Activated CD4-positive, alpha-beta T cell treated with anti-CD3 and anti-CD28 coated beads, Interleukin-2, amount 50 U/mL, for 48 hours (primary cell): ENCODE data around the gene RNPS1.

ENCODE experiments used
- DNase-seq, 2 experiments: peaks; one replicate each; pipeline ENCODE4 v3.0.0-alpha.2; 2020

The RNPS1 gene

DNA sequence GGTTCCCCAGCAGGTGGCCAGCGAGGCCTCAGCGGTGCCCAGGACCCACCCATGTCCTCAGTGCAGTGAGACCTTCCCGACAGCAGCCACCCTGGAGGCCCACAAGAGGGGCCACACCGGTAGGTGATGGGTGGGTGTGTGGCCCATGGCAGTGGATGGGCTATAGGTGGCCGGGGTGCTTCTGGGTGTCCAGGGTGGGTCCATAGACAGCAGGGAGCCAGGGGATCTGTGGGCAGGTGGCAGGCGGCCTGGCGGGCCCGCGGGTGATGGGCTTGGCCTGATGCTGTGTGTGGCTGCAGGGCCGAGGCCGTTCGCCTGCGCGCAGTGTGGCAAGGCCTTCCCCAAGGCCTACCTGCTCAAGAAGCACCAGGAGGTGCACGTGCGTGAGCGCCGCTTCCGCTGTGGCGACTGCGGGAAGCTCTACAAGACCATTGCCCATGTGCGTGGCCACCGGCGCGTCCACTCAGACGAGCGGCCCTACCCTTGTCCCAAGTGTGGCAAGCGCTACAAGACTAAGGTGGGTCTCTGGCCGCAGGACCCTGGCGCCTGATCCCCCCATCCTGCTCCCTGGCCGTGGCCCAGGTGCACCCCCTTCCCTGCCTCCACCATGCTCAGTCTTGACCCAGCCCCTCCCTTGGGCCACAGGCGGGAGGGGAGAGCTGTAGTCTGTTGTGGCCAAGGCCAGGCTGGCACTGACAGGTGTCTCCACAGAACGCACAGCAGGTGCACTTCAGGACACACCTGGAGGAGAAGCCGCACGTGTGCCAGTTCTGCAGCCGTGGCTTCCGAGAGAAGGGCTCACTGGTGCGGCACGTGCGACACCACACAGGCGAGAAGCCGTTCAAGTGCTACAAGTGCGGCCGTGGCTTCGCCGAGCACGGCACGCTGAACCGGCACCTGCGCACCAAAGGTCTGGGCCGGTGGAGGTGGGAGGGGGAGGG is 33.8 kb downstream of the RNPS1 start:
- no peak for DNase-seq

- DNase-seq = no peak
These were observed 34.7 kb downstream of the RNPS1 start for GRCh38 chr16:2233046-2233775.

GRCh38 chr16:2232094-2232990 is 35.6 kb downstream of the RNPS1 start:
- no peak for DNase-seq

DNA sequence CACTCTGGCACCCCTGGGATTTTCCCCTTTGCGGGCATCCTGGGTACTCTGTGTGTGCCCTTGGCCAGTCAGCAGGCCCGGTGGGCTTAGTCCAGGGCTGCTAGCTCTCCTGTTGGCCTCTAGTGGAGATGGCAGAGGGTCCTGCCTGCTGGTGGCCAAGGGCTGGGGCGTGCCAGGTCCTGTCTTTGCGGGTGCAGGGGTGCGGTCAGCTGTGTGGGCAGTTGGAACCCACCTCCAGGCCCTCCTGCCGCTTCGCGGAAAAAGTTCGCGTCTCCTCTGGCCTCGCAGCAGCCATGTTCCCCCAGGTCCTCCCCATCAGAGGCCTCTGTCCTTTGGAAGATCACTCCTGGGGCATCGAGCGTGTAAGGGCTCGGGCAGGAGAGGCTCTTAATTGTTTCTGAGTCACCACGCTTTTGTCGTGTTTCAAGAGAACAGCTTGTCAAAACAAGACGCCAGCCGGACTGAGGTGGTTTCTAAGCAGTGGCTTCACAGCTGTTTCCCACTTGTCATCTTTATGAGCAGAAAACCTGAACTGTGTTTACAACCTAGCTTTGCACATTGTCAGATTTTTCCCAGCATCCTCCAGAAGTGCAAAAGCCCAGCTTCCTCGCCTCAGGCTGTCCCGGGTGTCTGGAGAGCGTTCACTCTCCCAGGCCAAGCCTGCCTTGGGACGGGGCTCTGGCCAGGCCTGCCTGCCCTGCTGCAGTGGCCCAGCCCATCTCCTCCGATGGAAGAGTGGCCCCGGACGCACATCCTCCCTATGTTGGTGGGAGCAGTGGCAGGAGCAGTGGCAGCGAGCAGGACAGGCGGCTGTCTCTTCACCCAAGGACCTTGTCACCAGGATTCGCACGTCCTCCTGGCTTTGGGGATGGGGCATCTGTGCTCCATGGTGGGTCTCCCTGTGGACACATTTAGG is 36.7 kb downstream of the RNPS1 start:
- no peak for DNase-seq

DNA sequence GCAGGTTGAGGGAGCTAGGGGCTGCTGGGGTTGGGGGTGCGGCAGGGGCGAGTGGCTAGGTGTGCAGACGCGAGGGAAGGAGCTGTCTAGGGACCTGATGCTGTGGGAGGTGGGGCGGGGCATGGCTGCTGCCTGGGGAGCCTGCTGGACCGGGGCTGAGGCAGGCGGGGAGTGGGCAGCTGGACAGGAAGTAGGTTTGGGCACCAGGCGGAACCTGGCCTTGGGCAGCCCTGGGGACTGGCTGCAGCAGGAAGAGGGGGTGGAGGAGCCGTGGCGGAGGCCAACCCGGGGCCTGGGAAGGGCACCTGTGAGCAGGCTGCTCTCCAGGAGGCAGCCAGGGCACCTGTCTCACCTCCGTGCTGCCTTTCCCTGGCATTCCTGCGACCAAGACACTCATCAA is 37.5 kb downstream of the RNPS1 start:
- DNase-seq = no peak

GRCh38 chr16:2229632-2230250 is 38.2 kb downstream of the RNPS1 start:
- no peak for DNase-seq

DNA sequence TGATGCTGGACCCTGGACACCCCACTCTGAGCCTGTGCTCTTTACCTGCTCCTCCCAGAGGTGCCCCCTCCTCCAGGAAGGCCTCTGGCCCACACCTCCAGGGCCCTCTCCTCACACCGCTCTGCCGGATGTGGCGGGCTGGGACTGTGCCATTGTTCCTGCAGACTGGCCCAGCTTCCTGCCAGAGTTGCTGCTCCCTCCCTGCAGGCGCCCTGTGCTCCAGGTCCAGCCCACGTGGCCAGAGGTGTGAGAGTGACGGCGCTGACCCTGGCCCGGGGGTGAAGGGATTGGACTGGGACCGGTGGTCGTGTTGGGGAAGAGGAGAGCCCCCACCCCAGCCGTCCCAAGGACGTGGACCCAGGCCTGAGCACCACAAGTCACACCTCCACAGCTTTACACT is 38.8 kb downstream of the RNPS1 start:
- DNase-seq = no peak

- DNase-seq = no peak
These were observed 39.6 kb downstream of the RNPS1 start for GRCh38 chr16:2228161-2228824.

DNA sequence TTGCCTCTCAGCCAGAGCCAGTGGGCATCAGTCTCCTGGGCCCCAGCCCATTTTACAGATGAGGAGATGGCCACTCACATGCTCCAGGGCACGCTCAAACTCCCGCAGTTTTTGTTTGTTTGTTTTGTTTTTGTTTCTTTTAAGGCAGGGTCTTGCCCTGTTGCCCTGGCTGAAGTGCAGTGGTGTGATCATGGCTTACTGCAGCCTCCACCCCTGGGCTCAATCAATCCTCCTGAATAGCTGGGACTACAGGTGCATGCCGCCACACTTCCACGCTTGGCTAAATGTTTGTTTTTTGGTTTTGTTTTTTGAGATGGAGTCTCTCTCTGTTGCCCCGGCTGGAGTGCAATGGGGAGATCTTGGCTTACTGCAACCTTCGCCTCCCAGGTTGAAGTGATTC is 41.0 kb downstream of the RNPS1 start:
- no peak for DNase-seq

- no peak for DNase-seq
These were observed 41.6 kb downstream of the RNPS1 start for GRCh38 chr16:2226245-2226793.

GRCh38 chr16:2223942-2224486 is 43.9 kb downstream of the RNPS1 start:
- DNase-seq = peak in 1 of 2 experiments; percentile 47

DNA sequence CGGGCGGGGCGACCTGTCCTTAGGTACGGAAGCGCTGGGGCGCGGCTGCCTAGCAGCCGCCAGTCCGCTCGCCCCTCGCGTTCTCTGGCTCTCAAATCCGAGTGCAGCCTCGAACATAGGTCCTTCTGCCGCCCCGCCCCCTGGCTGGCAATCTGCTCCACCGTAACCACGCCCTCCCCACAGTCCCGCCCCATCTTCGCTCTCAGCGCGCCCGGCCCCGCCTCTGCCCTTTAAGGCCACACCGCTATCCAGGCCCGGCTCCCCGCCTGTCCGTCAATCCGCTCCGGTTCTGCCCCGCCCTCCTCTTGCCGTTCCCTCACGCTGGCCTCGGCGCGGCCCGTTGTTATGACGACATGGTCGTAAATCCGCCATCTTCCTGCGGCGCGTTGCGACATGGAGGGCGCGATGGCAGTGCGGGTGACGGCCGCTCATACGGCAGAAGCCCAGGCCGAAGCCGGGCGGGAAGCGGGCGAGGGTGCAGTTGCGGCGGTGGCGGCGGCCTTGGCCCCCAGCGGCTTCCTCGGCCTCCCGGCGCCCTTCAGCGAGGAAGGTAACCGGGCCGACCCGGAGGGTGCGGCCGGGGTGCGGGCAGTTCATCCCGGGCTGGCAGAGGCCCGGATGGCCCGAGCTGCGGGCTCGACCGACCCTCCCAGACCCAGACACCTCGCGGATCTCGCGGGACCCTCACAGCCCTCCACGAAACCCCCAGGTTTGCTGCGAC is 44.5 kb downstream of the RNPS1 start, which contains the start of gene E4F1:
Gene E4F1 (plus strand): TSS at position 371 of the 721 bp plus-strand sequence. CDS start 23 bp downstream, at position 394.
- DNase-seq = peak; percentile 100

DNA sequence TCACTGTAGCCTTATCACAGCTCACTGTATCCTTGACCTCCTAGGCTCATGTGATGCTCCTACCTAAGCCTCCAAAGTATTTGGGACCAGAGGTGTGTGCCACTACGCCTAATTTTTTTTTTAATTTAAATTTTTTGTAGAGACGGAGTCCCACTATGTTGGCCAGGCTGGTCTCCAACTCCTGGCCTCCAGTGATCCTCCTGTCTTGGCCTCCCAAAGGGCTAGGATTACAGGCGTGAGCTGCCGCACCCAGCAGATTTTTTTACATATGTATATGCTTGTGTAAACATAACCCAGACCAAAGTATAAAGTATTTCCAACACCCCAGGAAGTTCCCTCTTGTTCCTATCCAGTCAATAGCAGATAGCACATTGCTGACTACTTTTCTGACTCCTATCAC is 51.6 kb downstream of the RNPS1 start:
- DNase-seq = no peak

DNA sequence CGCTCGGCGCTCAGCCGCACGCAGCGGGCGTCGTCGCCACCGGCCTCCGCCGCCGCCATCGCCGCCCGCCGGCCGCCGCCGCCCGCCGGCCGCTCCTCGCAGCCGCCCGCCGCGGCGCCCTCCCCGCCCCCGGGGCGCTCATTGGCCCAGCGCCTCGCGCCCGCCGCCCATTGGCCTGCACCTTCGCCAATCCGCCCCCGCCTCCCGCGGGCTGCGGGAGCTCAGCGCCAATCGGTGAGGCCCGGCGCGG is 53.3 kb downstream of the RNPS1 start, which contains the start of gene PGP:
Gene PGP (minus strand): TSS at position 122 of the 250 bp plus-strand sequence. CDS start 63 bp downstream, at position 59.
- no peak for DNase-seq

DNA sequence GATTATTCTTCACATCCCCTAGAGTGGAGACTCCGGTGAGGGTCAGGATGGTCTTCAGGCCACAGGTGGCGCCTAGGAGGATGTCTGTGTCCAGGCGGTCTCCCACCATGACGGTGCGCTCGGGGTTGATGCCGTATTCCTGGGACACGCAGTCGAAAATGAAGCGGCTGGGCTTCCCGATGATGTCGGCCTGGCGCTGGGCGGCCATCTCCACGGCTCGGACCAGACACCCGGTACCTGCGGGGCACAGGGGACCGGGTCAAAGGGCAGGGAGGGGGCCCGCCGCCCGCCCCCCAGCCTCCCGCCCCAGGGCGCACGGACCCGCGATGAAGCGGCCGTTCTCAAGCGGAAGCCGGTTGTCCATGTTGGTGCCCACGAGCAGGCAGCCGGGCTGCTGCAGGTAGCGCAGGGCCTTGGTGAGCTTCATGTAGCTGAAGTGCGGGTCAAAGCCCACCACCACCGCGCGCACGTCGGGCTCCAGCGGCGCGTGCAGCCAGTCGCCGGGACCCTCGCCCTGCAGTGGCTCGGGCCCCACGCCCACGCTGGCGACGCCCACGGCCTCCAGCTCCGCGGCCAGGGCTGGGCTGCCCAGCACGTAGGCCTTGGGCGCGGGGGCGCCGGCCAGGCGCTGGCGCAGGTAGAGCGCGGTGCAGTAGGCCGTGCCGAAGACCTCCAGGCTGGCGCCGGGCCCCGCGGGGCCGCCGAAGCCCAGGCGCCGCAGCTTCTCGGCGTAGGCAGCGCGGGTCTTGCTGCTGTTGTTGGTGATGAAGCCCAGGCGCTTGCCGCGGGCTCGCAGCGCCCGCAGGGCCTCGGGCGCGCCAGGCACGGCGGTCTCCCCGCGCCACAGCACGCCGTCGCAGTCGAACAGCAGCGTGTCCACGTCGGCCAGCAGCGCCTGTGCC is 53.9 kb downstream of the RNPS1 start:
- no peak for DNase-seq

DNA sequence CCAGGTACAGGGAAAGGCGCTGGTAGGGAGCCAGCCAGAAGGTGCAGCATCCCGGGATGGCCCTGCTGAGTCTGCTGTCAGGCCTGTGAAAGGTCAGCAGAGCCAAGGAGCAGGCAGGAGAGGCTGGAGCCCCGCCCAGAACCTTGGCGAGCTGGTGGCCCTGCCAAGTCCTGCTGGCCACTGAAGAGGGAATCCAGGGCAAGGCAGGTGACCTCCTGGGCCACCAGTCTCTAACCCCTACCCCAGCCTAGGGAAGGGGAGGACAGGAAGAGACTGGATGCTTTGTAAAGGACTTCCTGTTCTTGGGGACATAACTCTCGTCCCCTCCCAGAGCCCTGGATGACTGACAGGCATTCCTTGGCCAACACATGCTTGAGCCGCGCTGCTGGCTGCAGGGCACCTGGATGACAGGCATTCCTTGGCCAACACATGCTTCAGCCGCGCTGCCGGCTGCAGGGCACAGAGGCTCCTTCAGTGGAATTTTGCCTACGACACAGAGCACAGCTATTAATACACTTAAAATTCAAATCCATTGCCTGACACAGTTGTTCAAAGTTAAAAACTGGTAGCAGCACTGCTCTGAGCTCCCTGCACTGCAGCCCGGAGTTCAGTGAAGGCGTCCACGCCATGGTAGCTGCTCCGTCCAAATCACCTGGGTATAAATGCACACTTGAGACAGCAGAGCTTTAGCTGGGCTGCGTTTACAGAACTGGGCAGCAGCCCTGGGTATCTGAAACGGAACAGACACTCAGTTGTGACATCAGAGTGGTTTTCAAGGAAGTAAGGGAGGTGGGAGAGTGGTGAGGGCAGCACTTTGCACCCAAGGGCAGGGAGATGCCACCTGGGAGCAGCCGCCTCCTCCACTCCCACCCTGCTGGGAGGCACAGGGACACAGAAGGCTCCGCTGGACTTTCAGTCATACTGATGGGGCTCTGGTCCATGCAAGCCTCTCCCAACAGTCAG is 55.3 kb downstream of the RNPS1 start:
- DNase-seq = no peak

DNA sequence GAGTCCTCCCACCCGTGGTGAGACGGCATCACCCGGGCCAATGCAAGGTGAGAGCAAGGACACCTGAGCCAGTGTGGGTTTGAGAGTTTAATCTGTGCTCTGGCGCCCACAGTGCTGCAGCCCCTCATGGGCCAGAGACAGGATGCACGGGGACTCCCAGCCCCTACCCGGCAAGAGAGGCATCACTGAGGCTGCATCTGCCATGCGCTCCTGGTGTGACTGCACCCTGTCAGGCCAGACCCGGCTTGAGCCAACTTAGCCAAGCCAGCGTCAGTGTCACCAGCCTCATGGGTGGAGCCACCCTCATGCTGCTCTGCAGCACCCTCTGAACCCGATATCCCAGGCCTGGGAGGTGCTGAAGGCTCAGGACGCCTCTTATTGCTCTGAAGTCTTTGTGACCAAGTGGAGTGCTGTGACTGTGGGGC is 56.0 kb downstream of the RNPS1 start:
- no peak for DNase-seq
